NOMO-1 treated with DMSO at 0.1 percent for 48 hours (cell line): ENCODE data around the gene MPPED1.

Experiments used
- DNase-seq: peaks from one replicate; lab custom pipeline; 2025; ENCODE audit not compliant: unreplicated experiment; lab: John Stamatoyannopoulos, UW

Gene MPPED1

DNA sequence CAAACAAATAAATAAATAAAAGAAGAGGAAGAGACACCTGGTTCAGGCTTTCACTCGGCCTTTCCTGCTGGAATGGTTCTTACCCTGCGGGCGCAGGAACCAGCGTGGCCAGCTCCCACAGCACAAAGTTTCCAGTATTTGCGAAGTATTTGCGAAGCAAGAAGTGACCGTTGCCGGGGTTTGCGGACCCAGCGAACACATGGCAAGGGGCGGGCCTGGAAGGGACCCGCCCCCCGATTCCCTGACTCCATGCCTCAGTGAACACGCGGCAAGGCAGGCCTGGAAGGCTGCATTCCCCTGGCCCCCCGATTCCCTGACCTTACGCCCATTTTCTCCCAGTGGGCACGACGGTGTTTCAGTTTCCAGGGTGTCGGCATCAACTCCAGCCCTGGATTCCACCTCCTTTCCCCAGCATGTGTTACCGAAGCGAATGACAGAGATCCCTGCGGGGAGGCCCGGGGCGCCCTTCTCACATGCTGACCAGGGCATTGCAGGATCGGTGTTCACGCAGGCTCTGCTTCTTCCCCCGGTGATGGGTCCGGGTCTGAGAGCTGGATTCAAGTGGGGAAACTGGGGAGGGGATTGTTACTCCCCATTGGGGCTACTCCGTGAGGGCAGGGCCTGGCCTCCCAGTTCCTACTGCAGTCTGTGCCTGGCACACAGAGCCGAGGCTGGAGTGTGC is 102.8 kb downstream of the MPPED1 start:
- no peak for DNase-seq

DNA sequence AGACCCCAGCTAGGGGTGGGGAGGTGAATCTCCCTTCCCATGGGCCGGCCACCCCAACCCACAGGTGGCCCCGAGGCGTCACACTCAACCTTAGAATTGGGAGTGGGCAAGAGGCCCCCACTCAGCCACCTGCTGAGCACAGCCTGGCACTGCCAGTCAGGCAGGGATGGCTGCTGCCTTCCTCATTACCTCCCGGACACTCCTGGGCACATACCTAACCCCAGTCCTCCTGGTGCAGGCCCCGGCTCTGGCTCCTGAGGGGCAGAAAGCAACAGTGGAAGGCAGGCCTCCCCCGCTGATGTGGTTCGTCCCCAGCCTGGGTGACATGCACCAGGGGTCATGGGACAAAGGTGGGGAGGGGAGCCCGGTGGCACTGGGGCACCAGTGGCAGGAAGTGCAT is 103.6 kb downstream of the MPPED1 start:
- no peak for DNase-seq

DNA sequence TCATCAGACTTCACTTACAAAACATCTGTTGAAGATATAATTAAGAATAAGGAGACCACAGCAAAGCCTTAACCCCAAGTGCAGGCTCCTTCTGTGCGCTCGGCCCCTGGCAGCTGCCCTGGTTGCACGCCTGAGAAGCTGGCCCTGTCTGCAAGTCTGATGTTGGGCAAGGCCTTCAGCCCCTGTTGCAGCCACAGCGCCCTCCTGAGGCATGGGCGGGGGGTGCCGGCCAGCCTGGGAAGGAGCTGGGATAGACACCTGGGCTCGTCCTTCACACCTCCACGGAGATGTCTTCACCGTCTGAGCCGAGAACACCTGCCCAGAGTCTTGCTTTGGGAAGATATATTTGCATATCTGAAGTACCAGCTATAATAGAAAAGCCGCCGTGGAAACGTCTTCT is 104.1 kb downstream of the MPPED1 start:
- DNase-seq: no peak

DNA sequence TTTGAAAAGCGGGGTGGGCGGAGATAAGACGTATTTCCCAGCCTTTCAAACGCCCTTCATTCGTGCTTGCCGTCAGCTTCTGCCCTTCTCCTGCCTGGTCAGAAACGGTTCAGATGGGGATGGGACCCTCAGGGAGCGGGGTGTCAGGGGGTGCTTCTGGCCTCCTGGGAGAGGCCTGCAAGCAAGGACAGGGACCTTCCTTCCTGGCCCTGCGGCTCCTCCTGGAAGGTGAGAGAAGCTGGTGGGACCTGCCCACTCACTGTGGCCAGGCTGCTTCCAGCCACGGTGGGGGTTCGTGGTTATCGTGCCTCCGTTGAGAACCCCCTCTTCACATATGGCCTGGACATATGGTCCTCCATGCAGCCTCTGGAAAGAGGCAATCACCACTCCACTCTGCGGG is 104.6 kb downstream of the MPPED1 start:
- no peak for DNase-seq

DNA sequence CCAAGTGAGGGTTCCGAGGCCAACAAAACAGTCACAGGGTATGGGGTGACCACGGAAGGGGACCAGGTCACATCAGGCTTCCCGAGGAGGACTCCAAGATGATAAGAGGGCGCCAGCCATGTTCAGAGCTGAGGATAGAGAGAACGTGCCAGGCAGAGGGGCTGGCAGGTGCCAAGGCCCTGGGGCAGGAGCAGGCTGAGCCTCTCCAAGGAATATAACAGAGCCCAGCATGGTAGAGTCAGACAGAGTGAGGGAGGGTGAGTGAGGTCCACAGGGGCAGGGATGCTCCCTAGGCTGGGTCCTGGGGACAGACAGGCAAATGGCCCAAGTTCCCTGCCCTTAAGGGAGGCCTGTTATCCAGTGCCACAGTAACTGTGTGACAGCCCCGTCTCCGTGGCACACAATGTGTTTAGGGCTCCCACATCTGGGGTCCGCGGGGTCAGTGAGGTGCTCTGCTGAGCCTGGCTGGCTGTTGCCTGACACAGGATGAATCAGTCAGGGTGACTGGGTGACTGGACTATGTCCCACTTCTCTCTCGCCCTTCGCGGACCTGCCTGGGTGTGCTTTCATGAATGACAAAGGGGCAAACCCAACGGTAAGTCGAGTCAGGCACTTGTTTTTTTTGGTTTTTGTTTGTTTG is 105.3 kb downstream of the MPPED1 start:
- no peak for DNase-seq

DNA sequence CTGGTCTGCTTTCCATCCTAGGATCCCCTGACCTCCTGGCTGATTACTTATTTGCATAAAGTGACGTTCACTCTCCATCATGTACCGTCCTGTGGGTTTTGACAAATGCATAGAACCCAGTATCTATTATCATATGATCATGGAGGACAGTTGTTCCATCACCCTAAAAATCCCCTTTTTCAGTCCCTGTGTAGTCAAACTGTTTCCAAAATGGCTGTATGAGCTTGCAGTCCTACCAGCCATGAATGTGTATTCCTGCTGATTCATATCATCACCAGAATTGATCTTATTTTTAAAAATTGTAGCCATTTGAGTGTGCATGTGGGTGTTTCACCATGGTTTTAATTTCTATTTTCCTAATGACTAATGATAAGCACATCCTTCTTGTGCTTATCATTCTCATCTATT is 108.8 kb downstream of the MPPED1 start:
- no peak for DNase-seq

DNA sequence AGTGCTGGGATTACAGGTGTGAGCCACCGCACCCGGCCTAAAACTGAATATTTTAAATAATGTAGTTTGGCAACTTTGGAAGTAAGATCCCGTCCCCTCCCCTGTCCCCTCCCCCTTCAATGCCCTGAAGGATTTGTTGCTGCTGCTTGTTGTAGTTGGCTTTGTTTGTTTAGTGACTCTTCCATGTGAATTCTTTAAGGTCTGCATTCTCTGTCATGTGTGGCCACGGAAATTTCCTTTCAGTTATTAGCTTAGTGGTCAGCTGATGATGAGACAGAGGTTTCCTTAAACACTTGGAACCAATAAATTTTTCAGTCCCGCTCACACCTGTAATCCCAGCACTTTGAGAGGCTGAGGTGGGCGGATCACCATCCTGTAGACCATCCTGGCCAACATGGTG is 109.9 kb downstream of the MPPED1 start:
- DNase-seq: no peak

DNA sequence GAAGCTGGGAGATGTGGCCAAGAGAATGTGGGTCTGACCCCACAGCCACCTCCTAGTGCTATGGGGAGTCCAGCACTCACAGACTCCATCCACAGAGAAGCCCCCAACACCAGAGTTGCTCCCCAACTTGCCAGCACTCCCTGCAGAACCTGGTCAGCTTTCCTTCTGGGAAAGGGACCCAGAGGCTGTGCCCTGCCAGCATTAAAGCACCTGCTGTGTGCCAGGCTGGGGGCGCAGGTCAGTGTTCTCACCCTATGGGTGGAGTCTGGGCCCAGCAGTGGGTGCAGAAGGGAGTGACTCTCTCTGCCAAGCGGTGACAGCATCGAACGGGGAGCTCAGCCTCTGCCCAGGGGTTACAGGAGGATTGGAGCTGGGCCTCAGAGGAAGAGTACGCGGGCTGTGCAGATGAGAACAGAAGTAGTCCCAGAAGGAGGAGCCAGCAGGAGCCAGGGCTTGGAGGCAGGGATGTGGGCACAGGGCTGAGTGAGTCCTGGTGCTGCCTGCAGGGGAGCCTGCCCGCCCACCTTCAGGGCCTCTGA is 114.4 kb downstream of the MPPED1 start:
- no peak for DNase-seq

DNA sequence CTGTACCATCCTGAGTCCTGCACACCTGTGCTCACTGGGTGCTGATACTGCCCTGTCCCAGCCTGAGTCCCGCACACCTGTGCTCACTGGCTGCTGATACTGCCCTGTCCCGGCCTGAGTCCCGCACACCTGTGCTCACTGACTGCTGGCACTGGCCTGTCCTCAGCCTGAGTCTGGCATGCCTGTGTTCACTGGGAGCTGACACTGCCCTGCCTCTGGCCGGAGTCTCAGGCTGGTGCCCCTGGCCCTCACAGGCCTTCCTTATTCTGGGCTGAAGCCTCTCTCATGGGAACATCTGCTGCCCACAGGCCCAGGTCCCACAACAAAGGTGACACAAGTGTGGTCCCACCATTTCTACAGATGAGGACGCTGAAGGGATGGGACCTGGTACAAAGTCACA is 115.1 kb downstream of the MPPED1 start:
- no peak for DNase-seq

DNA sequence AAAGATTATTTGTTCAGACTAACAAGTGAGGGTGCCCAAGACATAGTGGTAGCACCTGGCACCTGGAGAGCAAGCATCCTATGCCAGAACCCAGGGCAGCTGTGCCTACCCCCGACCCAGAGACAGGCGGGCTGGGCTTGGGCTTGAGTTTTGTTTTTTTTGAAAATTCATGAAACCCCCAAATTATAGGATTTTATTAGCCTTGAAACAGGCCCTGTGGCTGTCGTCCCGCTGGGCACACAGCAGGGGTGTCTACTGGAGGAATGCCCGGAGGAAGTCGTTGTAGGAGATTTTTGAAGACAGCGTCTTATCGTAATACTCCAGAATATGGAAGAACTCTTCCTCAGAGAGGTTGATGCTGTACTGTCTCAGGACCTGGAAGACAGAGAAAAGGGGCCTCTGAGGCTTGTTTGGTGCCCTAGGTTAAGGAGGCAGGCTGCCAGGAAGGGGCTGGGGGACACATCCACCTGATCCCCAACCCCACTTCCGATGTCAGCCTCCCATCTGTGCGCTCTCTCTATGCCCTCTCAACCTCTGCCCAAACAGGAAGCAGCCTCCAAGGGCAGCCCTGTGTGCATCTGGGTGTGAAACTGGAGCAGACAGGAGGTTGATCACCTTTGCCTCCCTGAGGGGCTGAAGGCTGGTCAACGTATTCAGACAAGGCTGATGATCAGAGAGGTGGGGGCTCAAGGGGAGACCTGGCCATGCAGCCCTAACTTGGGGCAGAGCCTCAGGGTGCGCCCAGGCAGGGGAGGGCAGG is 117.0 kb downstream of the MPPED1 start:
- no peak for DNase-seq

DNA sequence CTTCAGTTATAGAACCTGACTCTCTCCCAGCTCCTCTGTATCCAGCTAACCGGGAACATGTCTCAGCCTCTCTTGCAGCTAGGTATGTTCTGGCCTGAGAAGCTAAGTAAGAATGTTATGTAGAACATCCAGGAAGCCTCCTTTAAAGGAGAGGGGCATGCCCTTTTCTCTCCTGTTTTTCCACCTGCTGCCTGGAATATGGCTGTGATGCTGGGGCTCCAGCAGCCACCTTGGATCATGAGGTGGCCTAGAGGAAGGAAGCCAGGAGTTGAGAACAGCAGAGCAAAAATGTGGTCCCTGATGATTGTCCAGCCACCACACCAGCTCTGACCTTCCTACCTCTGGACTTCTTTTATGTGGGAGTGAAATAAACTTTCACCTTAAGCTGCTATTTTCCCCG is 117.6 kb downstream of the MPPED1 start:
- no peak for DNase-seq

DNA sequence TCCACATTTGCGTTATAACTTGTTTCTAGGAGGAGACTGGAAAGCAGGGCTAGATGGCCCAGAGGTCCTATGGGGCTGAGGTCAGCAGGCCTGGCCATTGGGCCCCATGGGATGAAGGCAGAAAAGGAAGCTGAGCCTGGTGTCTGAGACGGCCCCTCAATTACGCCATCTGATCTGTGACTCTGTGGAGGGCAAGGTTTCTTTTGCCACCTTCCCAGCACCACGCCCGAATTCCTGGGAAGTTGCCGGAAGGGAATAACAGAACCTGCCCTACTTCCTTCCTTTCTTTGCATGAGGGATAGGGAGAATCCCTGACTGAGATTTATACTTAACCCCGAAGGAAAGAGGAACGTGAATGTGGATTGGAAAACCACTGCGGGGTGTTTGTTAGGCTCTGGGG is 118.1 kb downstream of the MPPED1 start:
- no peak for DNase-seq

DNA sequence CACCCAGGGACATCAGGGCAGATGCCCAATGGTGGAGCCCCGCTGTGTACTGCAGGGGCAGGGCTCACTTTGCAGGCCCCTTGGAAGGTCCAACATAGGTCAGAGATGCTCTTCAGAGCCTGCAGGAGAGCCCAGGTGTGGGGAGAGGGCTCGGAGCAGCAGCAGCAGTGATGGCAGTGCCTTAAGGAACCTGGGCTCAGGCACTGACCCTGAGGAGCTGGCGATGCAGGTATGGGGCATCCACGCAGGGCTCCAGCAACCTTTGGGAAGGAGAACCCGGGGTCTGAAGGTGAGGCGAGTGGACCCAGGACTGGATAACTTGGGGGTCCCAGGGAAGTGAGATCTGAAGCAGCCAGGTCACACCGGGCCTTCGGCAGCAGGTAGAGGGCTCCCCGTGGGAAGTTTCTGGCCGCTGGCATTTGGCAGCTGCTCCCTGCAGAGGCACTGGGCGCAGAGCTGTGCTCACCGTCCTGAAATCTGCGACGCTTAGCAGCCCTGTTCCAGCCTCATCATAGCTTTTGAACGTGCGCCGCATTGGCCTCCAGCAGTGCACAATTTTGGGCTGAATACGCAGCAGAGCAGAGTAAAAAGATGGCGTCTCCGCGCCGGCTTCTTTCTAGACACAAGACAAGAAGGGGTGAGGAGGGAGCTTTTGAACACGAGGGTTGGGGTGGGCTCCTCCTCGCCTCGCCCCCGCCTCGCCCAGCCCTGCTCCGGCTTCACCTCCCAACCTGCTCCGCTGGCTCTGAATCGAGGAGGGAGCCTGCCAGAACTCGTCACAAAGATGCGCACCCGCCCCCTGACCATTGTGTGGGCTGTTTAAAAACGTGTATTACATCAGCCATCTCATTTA is 118.8 kb downstream of the MPPED1 start:
- no peak for DNase-seq

DNA sequence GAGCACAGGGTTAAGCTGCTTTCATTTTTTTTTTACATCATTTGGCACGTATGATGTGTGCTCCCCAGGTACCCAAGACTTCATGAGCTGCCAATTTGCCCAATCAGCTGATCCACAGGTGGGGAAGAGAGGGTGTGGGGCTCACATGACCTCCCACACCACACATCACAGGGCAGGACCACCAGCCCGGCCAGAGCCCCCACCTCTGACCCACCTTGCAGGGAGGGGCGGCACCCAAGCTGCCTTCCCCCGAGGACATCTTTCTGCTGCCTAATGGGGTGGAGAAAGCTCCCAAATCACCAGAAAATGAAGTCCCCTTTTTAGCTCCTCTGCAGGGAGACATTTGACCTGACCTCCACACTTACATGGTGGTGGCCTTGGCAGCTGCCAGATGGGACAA is 119.8 kb downstream of the MPPED1 start:
- DNase-seq: no peak

DNA sequence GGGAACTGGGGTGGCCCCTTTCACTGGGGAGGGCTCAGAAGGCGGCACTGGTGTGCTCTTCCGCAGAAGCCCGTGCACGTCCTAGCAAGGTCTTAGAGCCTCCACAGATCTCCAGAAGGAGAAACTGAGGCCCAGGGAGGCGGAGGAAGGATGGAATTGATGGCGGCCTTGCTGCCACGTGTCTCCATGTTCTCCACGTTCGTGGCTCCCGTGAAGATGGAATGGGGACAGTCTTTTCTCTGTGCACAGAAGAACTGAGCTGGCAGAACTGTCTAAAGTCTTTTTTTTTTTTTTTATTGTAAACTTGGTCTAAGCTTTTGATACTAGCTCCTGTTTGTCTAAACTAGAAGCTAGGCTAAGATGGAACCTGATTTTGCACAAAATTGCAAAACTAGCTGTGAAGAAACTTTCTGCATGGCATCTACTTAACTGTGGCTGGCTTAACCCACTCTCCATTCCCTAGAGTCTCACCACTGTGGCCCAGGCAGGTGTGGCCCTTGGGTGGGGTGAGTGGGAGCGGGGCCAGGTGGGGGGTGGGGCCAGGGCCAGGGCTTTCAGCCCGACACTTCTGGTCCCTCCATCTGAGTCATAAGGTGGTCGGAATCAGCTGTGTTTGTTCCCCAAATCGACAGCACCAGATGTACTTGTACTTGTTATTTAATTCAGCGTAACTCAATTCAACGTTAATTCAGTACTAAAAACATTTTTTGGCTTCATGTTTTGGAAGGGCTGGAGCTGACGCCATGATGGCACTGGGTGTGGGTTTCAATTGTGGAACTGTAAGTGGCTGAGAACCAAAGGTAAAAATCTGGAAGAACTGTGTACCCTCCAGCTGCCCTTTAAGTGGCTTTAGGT is 120.7 kb downstream of the MPPED1 start:
- no peak for DNase-seq

DNA sequence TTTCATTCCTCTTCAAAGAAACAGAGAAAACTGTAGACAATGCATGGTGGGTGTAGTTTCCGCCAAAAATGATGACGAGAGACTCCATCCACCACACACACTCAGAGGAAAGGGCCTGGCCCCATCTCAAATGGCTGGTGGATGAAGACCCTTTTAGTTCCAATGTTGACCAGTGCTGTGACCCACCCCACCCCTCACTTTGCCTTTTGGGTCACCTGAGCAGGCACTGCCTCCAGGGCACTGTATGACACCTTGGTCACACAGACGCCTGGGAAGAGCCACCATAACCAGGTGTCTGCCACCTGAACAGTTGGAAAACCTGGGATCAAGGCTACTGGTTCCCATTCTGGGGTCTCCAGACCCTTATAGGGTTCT is 121.3 kb downstream of the MPPED1 start:
- no peak for DNase-seq

DNA sequence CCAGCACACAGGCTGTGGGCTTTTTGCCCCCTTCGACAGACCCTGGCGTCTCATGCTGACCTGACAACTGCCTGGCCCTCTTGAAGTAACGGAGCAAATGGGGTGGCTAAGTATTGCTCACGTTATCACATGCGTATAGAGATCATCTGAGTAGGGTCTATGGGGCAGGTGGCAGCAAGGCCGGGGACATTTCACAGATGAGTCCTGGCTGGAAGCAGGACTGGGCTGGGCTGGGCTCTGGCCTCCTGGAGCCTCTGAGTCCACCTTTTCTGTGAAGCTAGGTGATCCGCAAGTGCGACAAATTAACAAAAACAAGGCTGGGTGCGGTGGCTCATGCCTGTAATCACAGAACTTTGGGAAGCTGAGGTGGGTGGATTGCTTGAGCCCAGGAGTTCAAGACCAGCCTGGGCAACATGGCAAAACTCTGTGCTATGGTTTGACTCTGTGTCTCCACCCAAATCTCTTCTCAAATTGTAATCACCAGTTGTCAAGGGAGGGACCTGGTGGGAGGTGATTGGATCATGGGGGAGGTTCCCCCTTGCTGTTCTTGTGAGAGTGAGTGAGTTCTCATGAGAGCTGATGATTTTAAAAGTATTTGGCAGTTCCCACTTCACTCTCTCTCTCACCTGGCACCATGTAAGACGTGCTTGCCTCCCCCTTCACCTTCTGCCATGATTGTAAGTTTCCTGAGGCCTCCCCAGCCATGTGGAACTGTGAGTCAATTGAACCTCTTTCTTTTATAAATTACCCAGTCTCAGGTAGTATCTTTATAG is 122.0 kb downstream of the MPPED1 start:
- DNase-seq: no peak

DNA sequence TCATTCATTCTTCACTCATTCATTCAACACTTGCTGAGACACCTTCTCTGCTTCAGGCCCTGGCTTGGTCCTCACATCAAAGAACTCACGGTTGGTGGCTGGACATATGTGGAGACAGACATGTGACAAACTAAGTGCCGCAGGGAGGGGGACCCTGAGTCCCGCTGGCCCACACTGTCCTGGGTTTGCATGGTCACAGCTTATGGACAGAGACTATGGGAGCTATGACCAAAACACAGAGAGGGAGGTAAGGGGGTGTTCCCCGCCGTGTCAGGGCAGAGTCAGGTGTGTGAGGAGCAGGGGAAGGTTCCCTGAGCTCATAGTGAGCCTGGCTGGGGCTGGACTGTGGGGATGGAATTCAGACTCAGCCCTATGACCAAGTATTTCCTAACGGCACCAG is 123.1 kb downstream of the MPPED1 start:
- DNase-seq: no peak

DNA sequence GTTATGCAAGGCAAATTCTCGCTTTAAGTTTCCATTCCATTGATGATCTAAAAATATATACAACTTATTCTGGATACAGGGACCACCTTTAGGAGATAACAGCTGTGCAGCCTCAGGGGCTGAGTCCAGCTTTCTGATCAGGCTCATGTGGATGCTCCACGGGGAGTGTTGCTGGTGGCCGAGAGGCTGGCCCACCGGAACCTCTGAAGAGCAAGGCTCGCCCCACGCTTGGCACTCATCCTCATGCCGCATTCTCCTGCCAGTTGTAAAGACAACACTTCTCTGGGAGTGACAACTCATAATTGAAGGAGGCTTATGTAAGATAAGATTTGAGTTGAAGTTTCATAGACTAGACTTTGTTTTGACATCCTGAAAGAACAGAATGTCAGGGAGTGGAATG is 123.5 kb downstream of the MPPED1 start:
- no peak for DNase-seq

DNA sequence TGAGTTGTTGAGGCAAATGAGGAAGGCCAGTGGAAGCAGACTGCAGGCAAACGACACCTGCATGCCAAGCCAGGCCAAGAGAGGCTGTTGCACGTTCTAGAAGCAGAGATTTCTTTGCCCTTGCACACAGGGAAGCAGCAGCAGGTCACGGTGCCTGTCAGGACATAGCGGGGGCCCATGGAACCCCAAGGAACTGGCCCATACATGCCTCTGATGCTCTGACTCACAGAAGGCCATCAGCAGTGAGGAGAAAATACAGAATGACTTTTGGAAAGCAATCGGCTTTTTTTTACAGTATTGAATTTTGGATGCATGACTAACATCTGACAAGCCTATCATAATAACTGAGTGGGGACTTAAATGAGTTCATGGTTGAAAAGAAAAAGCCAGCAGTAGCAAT is 123.9 kb downstream of the MPPED1 start:
- DNase-seq: no peak
